GM19467 (cell line): ENCODE data around the gene TNP2.

ENCODE experiments used
- ATAC-seq: cut with Tn5 transposase; IDR thresholded peaks from one replicate; pipeline ENCODE4 v1.9.1; 2021; ENCODE audit warnings: mild to moderate bottlenecking, moderate library complexity; ENCODE audit not compliant: unreplicated experiment

The TNP2 gene

GRCh38 chr16:11245222-11245737 lies 23.8 kb downstream of the TNP2 start:
- no peak for ATAC-seq

GRCh38 chr16:11242658-11243057 lies 26.5 kb downstream of the TNP2 start:
- no peak for ATAC-seq

GRCh38 chr16:11241480-11242204 lies 27.5 kb downstream of the TNP2 start:
- ATAC-seq, result no peak

- no peak for ATAC-seq
Observed at GRCh38 chr16:11240636-11241473, 28.3 kb downstream of the TNP2 start.

GRCh38 chr16:11239644-11240632 lies 29.2 kb downstream of the TNP2 start:
- no peak for ATAC-seq

GRCh38 chr16:11238272-11239202 lies 30.6 kb downstream of the TNP2 start:
- no peak for ATAC-seq

- ATAC-seq, result no peak
Observed at GRCh38 chr16:11236461-11237254, 32.5 kb downstream of the TNP2 start.

GRCh38 chr16:11235703-11235991 lies 33.5 kb downstream of the TNP2 start:
- ATAC-seq, result no peak

GRCh38 chr16:11234884-11235702 lies 34.0 kb downstream of the TNP2 start:
- no peak for ATAC-seq

GRCh38 chr16:11233727-11234376 lies 35.3 kb downstream of the TNP2 start:
- no peak for ATAC-seq

- ATAC-seq, result peak; percentile 48
Observed at GRCh38 chr16:11232852-11233726, 36.0 kb downstream of the TNP2 start.

GRCh38 chr16:11232302-11232851 lies 36.7 kb downstream of the TNP2 start:
- no peak for ATAC-seq

- ATAC-seq, result no peak
Observed at GRCh38 chr16:11231367-11231970, 37.7 kb downstream of the TNP2 start.

GRCh38 chr16:11229906-11230305 lies 39.2 kb downstream of the TNP2 start:
- ATAC-seq, result no peak

- ATAC-seq, result no peak
Observed at GRCh38 chr16:11229432-11229831, 39.7 kb downstream of the TNP2 start.
